ENCODE measurements around the gene HLCS. TPM values are rescaled to one million over a fixed set of nuclear protein-coding genes. Genes with fewer than 3 reads are reported as not detected.

The HLCS gene
- total and polyA plus RNA-seq, 2 donors (not counting 3 experiments of a cell fraction or from before 2014, with no cell fraction given) = 6.7 to 17.2 TPM

DNA sequence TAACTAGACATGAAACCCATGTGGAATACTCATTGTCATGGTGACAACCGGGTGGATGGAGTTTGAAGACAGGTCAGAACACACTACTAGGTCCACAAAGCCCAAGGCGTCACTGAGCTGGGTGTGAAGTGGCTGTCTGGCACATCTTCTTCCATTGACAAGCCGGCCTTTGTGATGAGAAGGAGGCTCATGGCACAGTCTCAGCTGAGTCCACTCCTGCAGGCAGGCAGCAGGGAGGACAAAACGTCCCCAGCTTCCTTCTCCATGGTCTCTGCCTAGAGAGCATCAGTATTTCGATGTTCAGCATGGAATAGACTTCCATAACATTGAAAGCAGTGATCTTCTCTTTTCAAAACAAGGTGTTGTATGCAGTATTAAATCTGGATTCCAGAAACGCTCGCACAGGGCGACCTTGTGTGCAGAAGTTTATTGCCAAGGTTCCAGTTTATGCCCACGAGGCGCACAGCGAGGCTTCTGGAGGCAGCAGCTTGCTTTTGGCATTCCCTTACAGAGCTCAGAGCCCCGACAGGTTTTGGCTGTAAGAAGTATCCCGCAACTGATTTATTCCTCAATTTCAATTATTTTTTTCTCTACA, 163.3 kb downstream of the HLCS start:
- Histone ChIP-seq H3K36me3 (ENCODE audit: control insufficient read depth in 2 of 2, extremely low read depth in 1 of 2, insufficient read depth in 2 of 2, low read length in 2 of 2) (no peaks in the 10 kb centered on the region), H4K20me1 (replicated peaks; ENCODE audit: control insufficient read depth, extremely low read depth, insufficient read depth, low read length) (no peaks in the 10 kb centered on the region), H3K27me3 (ENCODE audit: control insufficient read depth in 2 of 2, insufficient read depth in 2 of 2, low read length in 2 of 2) (no peaks in the 10 kb centered on the region), H3K27ac (ENCODE audit: insufficient read depth, low read depth, low read length) (no peak overlapping the region), H3K9me3 (replicated peaks; ENCODE audit: control insufficient read depth, insufficient read depth, low read length) (no peaks in the 10 kb centered on the region), H3K4me2 (ENCODE audit: insufficient read depth, low read length) (no peak overlapping the region), H3K9me1 (replicated peaks; ENCODE audit: control insufficient read depth, extremely low read depth, insufficient read depth, low read length) (no peaks in the 10 kb centered on the region), H3K9ac (replicated peaks; ENCODE audit: extremely low read depth, insufficient read depth, low read length) (no peak overlapping the region), H3K4me3 (replicated peaks in 1 of 3; ENCODE audit: insufficient read depth in 1 of 3, low read depth in 1 of 3, low read length in 3 of 3) (no peak overlapping the region), H2AFZ (ENCODE audit: low read depth, low read length) (no peak overlapping the region), H3K4me1 (ENCODE audit: control insufficient read depth, extremely low read depth, insufficient read depth, low read length) (peaks cover 10% of the 10 kb centered on the region), H3K79me2 (ENCODE audit: control insufficient read depth, insufficient read depth, low read length) (no peaks in the 10 kb centered on the region)
- BruUV-seq (replicated peaks) = no TSS peak
- no peak for DNase-seq (ENCODE audit: low read depth, low spot score)
- no peak for TF ChIP-seq FOS (IDR thresholded peaks at IDR 0.05; ENCODE audit: borderline replicate concordance, insufficient read depth, low read length)
- no peak for TF ChIP-seq MYC (IDR thresholded peaks at IDR 0.05; ENCODE audit: low read depth, low read length)
- no peak for TF ChIP-seq POLR2A (IDR thresholded peaks at IDR 0.05; ENCODE audit: low read depth, low read length)
- POLR2A ChIA-PET = no interaction called here
- FAIRE-seq = no peak
- intact Hi-C loops (cut with micrococcal nuclease) (no loop called here), dilution Hi-C loops (cut with MboI; ENCODE audit: extremely low pct_ligation_motif_present, low sequenced_read_pairs) (no loop called here)
- CTCF ChIA-PET = interaction anchor here (0.9 to 1.4 kb wide), 2 partner anchors 56 to 114 kb away, joined by 3 to 4 read pairs; no protein-coding TSS in a partner anchor

DNA sequence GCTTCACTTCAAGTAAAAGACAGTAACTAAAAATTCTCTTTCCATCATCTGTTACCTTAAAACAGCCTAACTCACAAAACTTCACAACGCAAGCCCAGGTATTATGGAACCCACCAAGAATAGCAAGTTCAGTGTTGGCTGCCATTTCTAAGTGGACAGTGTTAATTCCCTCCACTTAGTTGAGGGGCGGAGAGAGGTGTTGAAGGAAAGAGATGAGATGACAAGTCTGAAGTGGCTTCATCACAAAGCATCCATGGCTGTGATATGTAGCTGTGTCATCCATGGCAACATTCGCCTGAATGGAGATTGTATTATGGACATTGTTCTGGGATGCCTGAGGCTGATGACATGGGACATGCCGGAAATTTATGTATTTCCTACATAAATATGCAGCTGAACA, 165.7 kb downstream of the HLCS start:
- Histone ChIP-seq H3K9me3 (replicated peaks; ENCODE audit: control insufficient read depth, insufficient read depth, low read length) (no peaks in the 10 kb centered on the region), H3K36me3 (ENCODE audit: control insufficient read depth in 2 of 2, extremely low read depth in 1 of 2, insufficient read depth in 2 of 2, low read length in 2 of 2) (no peaks in the 10 kb centered on the region), H3K9me1 (replicated peaks; ENCODE audit: control insufficient read depth, extremely low read depth, insufficient read depth, low read length) (no peaks in the 10 kb centered on the region), H3K4me3 (replicated peaks in 1 of 3; ENCODE audit: insufficient read depth in 1 of 3, low read depth in 1 of 3, low read length in 3 of 3) (no peak overlapping the region), H3K27ac (ENCODE audit: insufficient read depth, low read depth, low read length) (no peak overlapping the region), H3K4me1 (ENCODE audit: control insufficient read depth, extremely low read depth, insufficient read depth, low read length) (peaks cover 10% of the 10 kb centered on the region), H3K27me3 (ENCODE audit: control insufficient read depth in 2 of 2, insufficient read depth in 2 of 2, low read length in 2 of 2) (no peaks in the 10 kb centered on the region), H4K20me1 (replicated peaks; ENCODE audit: control insufficient read depth, extremely low read depth, insufficient read depth, low read length) (no peaks in the 10 kb centered on the region), H3K9ac (replicated peaks; ENCODE audit: extremely low read depth, insufficient read depth, low read length) (no peak overlapping the region), H3K4me2 (ENCODE audit: insufficient read depth, low read length) (no peak overlapping the region), H3K79me2 (ENCODE audit: control insufficient read depth, insufficient read depth, low read length) (no peaks in the 10 kb centered on the region), H2AFZ (ENCODE audit: low read depth, low read length) (no peak overlapping the region)
- TF ChIP-seq, protein P1, sequence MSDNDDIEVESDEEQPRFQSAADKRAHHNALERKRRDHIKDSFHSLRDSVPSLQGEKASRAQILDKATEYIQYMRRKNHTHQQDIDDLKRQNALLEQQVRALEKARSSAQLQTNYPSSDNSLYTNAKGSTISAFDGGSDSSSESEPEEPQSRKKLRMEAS (IDR thresholded peaks at IDR 0.05; ENCODE audit: insufficient read depth, insufficient read length) = no peak
- TF ChIP-seq POLR2A (IDR thresholded peaks at IDR 0.05; ENCODE audit: low read depth, low read length) (no peak), POLR2AphosphoS5 (IDR thresholded peaks at IDR 0.05; ENCODE audit: insufficient read depth, low read depth, low read length) (no peak), JUN (IDR thresholded peaks at IDR 0.05; ENCODE audit: borderline replicate concordance, insufficient read depth, insufficient read length, low read depth) (no peak), EZH2 (IDR thresholded peaks at IDR 0.05; ENCODE audit: borderline replicate concordance, low read depth, low read length, severe bottlenecking) (no peak), MYC (IDR thresholded peaks at IDR 0.05; ENCODE audit: low read depth, low read length) (no peak), FOS (IDR thresholded peaks at IDR 0.05; ENCODE audit: borderline replicate concordance, insufficient read depth, low read length) (no peak), GATA2 (IDR thresholded peaks at IDR 0.05; ENCODE audit: insufficient read depth, insufficient read length, low read depth, low read length) (no peak)
- TF ChIP-seq, protein P2, sequence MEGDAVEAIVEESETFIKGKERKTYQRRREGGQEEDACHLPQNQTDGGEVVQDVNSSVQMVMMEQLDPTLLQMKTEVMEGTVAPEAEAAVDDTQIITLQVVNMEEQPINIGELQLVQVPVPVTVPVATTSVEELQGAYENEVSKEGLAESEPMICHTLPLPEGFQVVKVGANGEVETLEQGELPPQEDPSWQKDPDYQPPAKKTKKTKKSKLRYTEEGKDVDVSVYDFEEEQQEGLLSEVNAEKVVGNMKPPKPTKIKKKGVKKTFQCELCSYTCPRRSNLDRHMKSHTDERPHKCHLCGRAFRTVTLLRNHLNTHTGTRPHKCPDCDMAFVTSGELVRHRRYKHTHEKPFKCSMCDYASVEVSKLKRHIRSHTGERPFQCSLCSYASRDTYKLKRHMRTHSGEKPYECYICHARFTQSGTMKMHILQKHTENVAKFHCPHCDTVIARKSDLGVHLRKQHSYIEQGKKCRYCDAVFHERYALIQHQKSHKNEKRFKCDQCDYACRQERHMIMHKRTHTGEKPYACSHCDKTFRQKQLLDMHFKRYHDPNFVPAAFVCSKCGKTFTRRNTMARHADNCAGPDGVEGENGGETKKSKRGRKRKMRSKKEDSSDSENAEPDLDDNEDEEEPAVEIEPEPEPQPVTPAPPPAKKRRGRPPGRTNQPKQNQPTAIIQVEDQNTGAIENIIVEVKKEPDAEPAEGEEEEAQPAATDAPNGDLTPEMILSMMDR (IDR thresholded peaks at IDR 0.05; ENCODE audit: extremely low read depth in 1 of 2, insufficient read depth in 1 of 2, low read depth in 1 of 2, low read length in 2 of 2) = no peak
- no TSS peak for BruUV-seq (replicated peaks)
- intact Hi-C loops (cut with micrococcal nuclease) = no loop called here
- dilution Hi-C loops (cut with MboI; ENCODE audit: extremely low pct_ligation_motif_present, low sequenced_read_pairs) = no loop called here
- POLR2A ChIA-PET = no interaction called here
- FAIRE-seq (no peak), DNase-seq (ENCODE audit: low read depth, low spot score) (no peak)
- CTCF ChIA-PET = no interaction called here

All from endothelial cell of umbilical vein (primary cell).